BLaER1 treated with 17β-estradiol and CSF1 and Interleukin-3, amounts not matched to agents 10 nM and 100 nM (cell line): ENCODE measurements around the gene STRN4.

Experiments
- H3K27ac ChIP-seq, 11 experiments: shearing (Covaris generic); formaldehyde crosslinking; 2 replicates each; pipeline ENCODE4 v1.8.1; 2022
- H3K27me3 ChIP-seq, 11 experiments: shearing (Covaris generic); formaldehyde crosslinking; 2 replicates each; pipeline ENCODE4 v1.8.1; 2022
- H3K36me3 ChIP-seq, 11 experiments: shearing (Covaris generic); formaldehyde crosslinking; 2 replicates each; pipeline ENCODE4 v1.8.1; 2022
- H3K4me1 ChIP-seq, 10 experiments: shearing (Covaris generic); formaldehyde crosslinking; 2 replicates each; pipeline ENCODE4 v1.8.1; 2022
- H3K4me2 ChIP-seq, 11 experiments: shearing (Covaris generic); formaldehyde crosslinking; 2 replicates each; pipeline ENCODE4 v1.8.1; 2022
- H3K4me3 ChIP-seq, 10 experiments: shearing (Covaris generic); formaldehyde crosslinking; 2 replicates each; pipeline ENCODE4 v1.8.1; 2022
- H3K9ac ChIP-seq, 11 experiments: shearing (Covaris generic); formaldehyde crosslinking; 2 replicates each; pipeline ENCODE4 v1.8.1; 2022
- H3K9me3 ChIP-seq, 11 experiments: shearing (Covaris generic); formaldehyde crosslinking; replicated peaks in 1 of 11; 2 replicates each; pipeline ENCODE4 v1.8.1; 2022
- H4K20me1 ChIP-seq, 11 experiments: shearing (Covaris generic); formaldehyde crosslinking; 2 replicates each; pipeline ENCODE4 v1.8.1; 2022
- Cebpa-rat ChIP-seq, 11 experiments: shearing (Covaris generic); IDR thresholded peaks; 2 replicates each; pipeline ENCODE4 v1.8.1; 2022

Gene STRN4

GRCh38 chr19:46727757-46728156 lies 18.5 kb downstream of the STRN4 start:
- Histone ChIP-seq H3K27me3 (no peaks in the 10 kb centered on the region), H3K4me2 (peak overlapping the region; percentile 77 to 99 (median 95)), H4K20me1 (peaks cover 92 to 100% (median 98%) of the 10 kb centered on the region in 11 experiments), H3K27ac (peak overlapping the region in 8 of 11 experiments; percentile 41 to 76 (median 52); a peak in 15 of 22 replicates), H3K36me3 (peaks cover 84 to 100% (median 96%) of the 10 kb centered on the region in 11 experiments), H3K4me1 (peaks cover 91 to 100% (median 100%) of the 10 kb centered on the region in 10 experiments), H3K9ac (peak overlapping the region in 9 of 11 experiments; percentile 33 to 77 (median 55); a peak in 18 of 22 replicates), H3K9me3 (no peaks in the 10 kb centered on the region), H3K4me3 (peak overlapping the region in 5 of 10 experiments; percentile 32 to 55 (median 48); a peak in 8 of 20 replicates)
- TF ChIP-seq Cebpa-rat (IDR thresholded peaks at IDR 0.05): no peak

GRCh38 chr19:46726971-46727501 lies 19.2 kb downstream of the STRN4 start:
- Histone ChIP-seq H4K20me1 (peaks cover 89 to 100% (median 98%) of the 10 kb centered on the region in 11 experiments), H3K4me3 (peak overlapping the region in 1 of 10 experiments; percentile 41; a peak in 2 of 20 replicates), H3K9me3 (no peaks in the 10 kb centered on the region), H3K9ac (peak overlapping the region in 9 of 11 experiments; percentile 14 to 68 (median 56); a peak in 14 of 22 replicates), H3K4me2 (peak overlapping the region; percentile 57 to 99 (median 95)), H3K27ac (peak overlapping the region in 3 of 11 experiments; percentile 44 to 56 (median 47); a peak in 4 of 22 replicates), H3K4me1 (peaks cover 91 to 100% (median 100%) of the 10 kb centered on the region in 10 experiments), H3K27me3 (no peaks in the 10 kb centered on the region), H3K36me3 (peaks cover 82 to 100% (median 95%) of the 10 kb centered on the region in 11 experiments)
- TF ChIP-seq Cebpa-rat (IDR thresholded peaks at IDR 0.05): no peak

- Histone ChIP-seq H3K4me3 (peak overlapping the region in 5 of 10 experiments; percentile 13 to 44 (median 33); a peak in 8 of 20 replicates), H3K36me3 (peaks cover 86 to 100% (median 95%) of the 10 kb centered on the region in 11 experiments), H3K9ac (peak overlapping the region in 9 of 11 experiments; percentile 30 to 64 (median 50); a peak in 14 of 22 replicates), H4K20me1 (peaks cover 84 to 100% (median 98%) of the 10 kb centered on the region in 11 experiments), H3K27ac (peak overlapping the region in 4 of 11 experiments; percentile 6 to 56 (median 34); a peak in 5 of 22 replicates), H3K27me3 (no peaks in the 10 kb centered on the region), H3K4me1 (peaks cover 91 to 100% (median 100%) of the 10 kb centered on the region in 10 experiments), H3K9me3 (no peaks in the 10 kb centered on the region), H3K4me2 (peak overlapping the region; percentile 57 to 99 (median 95))
- no peak for TF ChIP-seq Cebpa-rat (IDR thresholded peaks at IDR 0.05)
These were observed 19.7 kb downstream of the STRN4 start for GRCh38 chr19:46726551-46726950.

- Histone ChIP-seq H3K27me3 (no peaks in the 10 kb centered on the region), H3K9me3 (no peaks in the 10 kb centered on the region), H3K4me3 (peak overlapping the region in 7 of 10 experiments; percentile 6 to 44 (median 16); a peak in 9 of 20 replicates), H3K27ac (peak overlapping the region in 3 of 11 experiments; percentile 23 to 56 (median 44); a peak in 5 of 22 replicates), H3K4me1 (peaks cover 91 to 100% (median 100%) of the 10 kb centered on the region in 10 experiments), H3K4me2 (peak overlapping the region; percentile 57 to 99 (median 95); a peak in 21 of 22 replicates), H4K20me1 (peaks cover 78 to 100% (median 95%) of the 10 kb centered on the region in 11 experiments), H3K36me3 (peaks cover 92 to 100% (median 97%) of the 10 kb centered on the region in 11 experiments), H3K9ac (peak overlapping the region in 9 of 11 experiments; percentile 25 to 64 (median 50); a peak in 16 of 22 replicates)
- no peak for TF ChIP-seq Cebpa-rat (IDR thresholded peaks at IDR 0.05)
These were observed 20.3 kb downstream of the STRN4 start for GRCh38 chr19:46725859-46726393.

- Histone ChIP-seq H3K36me3 (peaks cover 91 to 100% (median 98%) of the 10 kb centered on the region in 11 experiments), H3K4me1 (peaks cover 91 to 100% (median 100%) of the 10 kb centered on the region in 10 experiments), H3K4me3 (peak overlapping the region in 4 of 10 experiments; percentile 6 to 44 (median 27); a peak in 5 of 20 replicates), H3K27ac (peak overlapping the region in 1 of 11 experiments; percentile 56; a peak in 2 of 22 replicates), H3K9ac (peak overlapping the region in 8 of 11 experiments; percentile 30 to 64 (median 53); a peak in 14 of 22 replicates), H3K27me3 (no peaks in the 10 kb centered on the region), H4K20me1 (peaks cover 71 to 100% (median 88%) of the 10 kb centered on the region in 11 experiments), H3K9me3 (no peaks in the 10 kb centered on the region), H3K4me2 (peak overlapping the region in 10 of 11 experiments; percentile 86 to 99 (median 96); a peak in 18 of 22 replicates)
- TF ChIP-seq Cebpa-rat (IDR thresholded peaks at IDR 0.05): no peak
These were observed 21.0 kb downstream of the STRN4 start for GRCh38 chr19:46725036-46725820.

- Histone ChIP-seq H3K4me1 (peaks cover 91 to 100% (median 100%) of the 10 kb centered on the region in 10 experiments), H3K27me3 (no peaks in the 10 kb centered on the region), H3K27ac (0 out of 22 replicates have a peak overlapping the region, but pooled peaks of 1 of the 11 experiments have one; percentile 19), H3K9ac (peak overlapping the region in 3 of 11 experiments; percentile 8 to 25 (median 15); a peak in 2 of 22 replicates), H3K4me3 (no peak overlapping the region), H4K20me1 (peaks cover 63 to 100% (median 81%) of the 10 kb centered on the region in 11 experiments), H3K9me3 (no peaks in the 10 kb centered on the region), H3K4me2 (peak overlapping the region; percentile 30 to 99 (median 97); a peak in 21 of 22 replicates), H3K36me3 (peaks cover 88 to 98% (median 95%) of the 10 kb centered on the region in 11 experiments)
- no peak for TF ChIP-seq Cebpa-rat (IDR thresholded peaks at IDR 0.05)
These were observed 21.8 kb downstream of the STRN4 start for GRCh38 chr19:46724468-46724867.

- Histone ChIP-seq H3K4me2 (peak overlapping the region; percentile 88 to 99 (median 97)), H3K9ac (peak overlapping the region in 10 of 11 experiments; percentile 51 to 93 (median 88); a peak in 18 of 22 replicates), H3K4me3 (peak overlapping the region in 7 of 10 experiments; percentile 10 to 93 (median 91); a peak in 12 of 20 replicates), H3K27ac (peak overlapping the region in 10 of 11 experiments; percentile 13 to 95 (median 88); a peak in 18 of 22 replicates), H3K4me1 (peaks cover 91 to 100% (median 100%) of the 10 kb centered on the region in 10 experiments), H3K9me3 (no peaks in the 10 kb centered on the region), H3K27me3 (no peaks in the 10 kb centered on the region), H3K36me3 (peaks cover 81 to 89% (median 86%) of the 10 kb centered on the region in 11 experiments), H4K20me1 (peaks cover 56 to 100% (median 79%) of the 10 kb centered on the region in 11 experiments)
- no peak for TF ChIP-seq Cebpa-rat (IDR thresholded peaks at IDR 0.05)
These were observed 22.8 kb downstream of the STRN4 start for GRCh38 chr19:46723471-46723870.

- TF ChIP-seq Cebpa-rat (IDR thresholded peaks at IDR 0.05): no peak
- peak overlapping the region; percentile 88 to 99 (median 97) for H3K4me2 ChIP-seq
These were observed 23.2 kb downstream of the STRN4 start for GRCh38 chr19:46723023-46723461.

More at GRCh38 chr19:46723023-46723461, 23.2 kb downstream of the STRN4 start:
- Histone ChIP-seq H4K20me1 (peaks cover 52 to 100% (median 76%) of the 10 kb centered on the region in 11 experiments), H3K27me3 (no peaks in the 10 kb centered on the region), H3K9me3 (no peaks in the 10 kb centered on the region), H3K4me3 (peak overlapping the region in 8 of 10 experiments; percentile 10 to 93 (median 88); a peak in 14 of 20 replicates), H3K9ac (peak overlapping the region in 10 of 11 experiments; percentile 51 to 93 (median 88); a peak in 19 of 22 replicates), H3K27ac (peak overlapping the region in 10 of 11 experiments; percentile 13 to 95 (median 88); a peak in 18 of 22 replicates), H3K4me1 (peaks cover 91 to 100% (median 100%) of the 10 kb centered on the region in 10 experiments), H3K36me3 (peaks cover 77 to 85% (median 82%) of the 10 kb centered on the region in 11 experiments)
